A673 (cell line): ENCODE measurements around the gene KIAA0825.

Experiments
- CTCF ChIP-seq: fragments of 300-800, 200-600 bp; sonication (generic); conservative IDR thresholded peaks from 2 replicates; pipeline ENCODE4 v1.5.1; 2017; ENCODE audit warnings: low read depth, mild to moderate bottlenecking, antibody characterized with exemption, low read length, moderate library complexity, mixed read lengths
- EZH2 ChIP-seq: fragments of 200-600 bp; sonication (generic); IDR thresholded peaks from 2 replicates; pipeline ENCODE4 v1.6.1; 2017; ENCODE audit warnings: borderline replicate concordance, low read depth, mild to moderate bottlenecking, mixed read lengths, antibody characterized with exemption, low read length; ENCODE audit not compliant: poor library complexity, severe bottlenecking

GRCh38 chr5:94212476-94212875 is 405.9 kb downstream of the KIAA0825 start:
- no peak for TF ChIP-seq CTCF
- no peak for TF ChIP-seq EZH2
